HCT116 (cell line): Measurements from ENCODE around the gene MANBA. TPM values are rescaled to one million over a fixed set of nuclear protein-coding genes. Genes with fewer than 3 reads are reported as not detected.

Experiments used
- ATAC-seq: fragments of 200-7000 bp; cut with Tn5 transposase; 2 replicates; pipeline ENCODE4 v1.9.1; 2020; ENCODE audit warnings: mild to moderate bottlenecking, moderate library complexity
- BruUV-seq: library from RNA; stranded (reverse); fragments of 400-500 nt; replicated peaks from 2 replicates; lab custom pipeline; 2021; lab: Mats Ljungman, UMichigan
- CTCF ChIA-PET: fragments of 300-600 bp; sonication (Branson Sonifier 250); formaldehyde crosslinking; loops from one replicate; lab custom pipeline; 2021; ENCODE audit warnings: antibody characterized with exemption; lab: Charles Lee
- POLR2A ChIA-PET: fragments of 300-600, 350-600 bp; sonication (Branson Sonifier 250); formaldehyde crosslinking; loops from one replicate; lab custom pipeline; 2021; ENCODE audit warnings: antibody characterized with exemption; lab: Charles Lee
- RAD21 ChIA-PET, 2 experiments: fragments of 300-600 bp; sonication (Branson Sonifier 250); formaldehyde crosslinking; loops; one replicate each; lab custom pipeline; 2023; ENCODE audit warnings: low total read pairs in 2 of 2; ENCODE audit not compliant: uncharacterized antibody in 2 of 2, unreplicated experiment in 2 of 2, low non-redundant PET in 1 of 2; lab: Charles Lee
- DNase-seq: peaks from one replicate; pipeline ENCODE4 v3.0.0-alpha.2; 2010; ENCODE audit warnings: low read depth, low spot score
- H2AFZ ChIP-seq: fragments of 200-600 bp; shearing (Covaris generic), sonication (generic); 2 replicates; pipeline ENCODE4 v1.6.1; 2017; ENCODE audit warnings: low read depth, mixed run types, mixed read lengths, antibody characterized with exemption, low read length; ENCODE audit not compliant: poor library complexity, severe bottlenecking
- H3K27ac ChIP-seq: 2 replicates; pipeline ENCODE4 v1.5.1; 2012; ENCODE audit warnings: low read depth, low read length
- H3K27me3 ChIP-seq: fragments of 200-600 bp; sonication (generic); 2 replicates; pipeline ENCODE4 v1.6.1; 2016; ENCODE audit warnings: mixed run types, low read length, mixed read lengths; ENCODE audit not compliant: insufficient read depth
- H3K36me3 ChIP-seq, 2 experiments: fragments of 200-500 bp in 1 of 2; fragments of 200-600 bp in 1 of 2; sonication (Bioruptor generic) in 1 of 2; sonication (generic) in 1 of 2; 2 replicates each; pipeline versions ENCODE4 v1.5.1 to v1.6.1; 2014 to 2016; ENCODE audit warnings: low read length in 2 of 2, inconsistent platforms in 1 of 2, mixed read lengths in 1 of 2, mixed run types in 1 of 2; ENCODE audit not compliant: insufficient read depth in 2 of 2, control insufficient read depth in 1 of 2
- H3K4me1 ChIP-seq, 2 experiments: fragments of 200-600 bp in 1 of 2; sonication (generic) in 1 of 2; 2 replicates each; pipeline versions ENCODE4 v1.5.1 to v1.6.1; 2012 to 2017; ENCODE audit warnings: low read length in 2 of 2, inconsistent platforms in 1 of 2, mild to moderate bottlenecking in 1 of 2, mixed read lengths in 1 of 2, mixed run types in 1 of 2, moderate library complexity in 1 of 2; ENCODE audit not compliant: insufficient read depth in 2 of 2, control insufficient read depth in 1 of 2
- H3K4me2 ChIP-seq: fragments of 200-600 bp; sonication (generic); 2 replicates; pipeline ENCODE4 v1.6.1; 2017; ENCODE audit warnings: mixed run types, low read length, mixed read lengths
- H3K4me3 ChIP-seq, 2 experiments: fragments of 200-600 bp in 1 of 2; sonication (generic) in 1 of 2; replicated peaks in 1 of 2; 2 replicates each; pipeline ENCODE4 v1.5.1; 2011 to 2016; ENCODE audit warnings: low read length in 2 of 2, control low read depth in 1 of 2, low read depth in 1 of 2, mild to moderate bottlenecking in 1 of 2, mixed read lengths in 1 of 2, mixed run types in 1 of 2
- H3K79me2 ChIP-seq: fragments of 200-600 bp; sonication (generic); 2 replicates; pipeline ENCODE4 v1.6.1; 2017; ENCODE audit warnings: mild to moderate bottlenecking, mixed run types, low read length, moderate library complexity, mixed read lengths; ENCODE audit not compliant: insufficient read depth
- H3K9ac ChIP-seq: fragments of 200-600 bp; sonication (generic); 2 replicates; pipeline ENCODE4 v1.6.1; 2016; ENCODE audit warnings: low read length, mixed read lengths
- H3K9me2 ChIP-seq: fragments of 200-600 bp; sonication (generic), shearing (Covaris generic); 2 replicates; pipeline ENCODE4 v1.6.1; 2017; ENCODE audit warnings: mixed run types, mild to moderate bottlenecking, moderate library complexity; ENCODE audit not compliant: insufficient read depth
- H3K9me3 ChIP-seq, 2 experiments: fragments of 200-500 bp in 1 of 2; fragments of 200-600 bp in 1 of 2; sonication (Bioruptor generic) in 1 of 2; sonication (generic) in 1 of 2; 2 replicates each; pipeline ENCODE4 v1.6.1; 2014 to 2017; ENCODE audit warnings: low read length in 2 of 2, mixed read lengths in 2 of 2, inconsistent platforms in 1 of 2, low read depth in 1 of 2, mild to moderate bottlenecking in 1 of 2, mixed run types in 1 of 2, moderate library complexity in 1 of 2; ENCODE audit not compliant: control insufficient read depth in 1 of 2, insufficient read depth in 1 of 2
- H4K20me1 ChIP-seq: fragments of 200-600 bp; sonication (generic), shearing (Covaris generic); 2 replicates; pipeline ENCODE4 v1.6.1; 2017; ENCODE audit warnings: mixed run types, mild to moderate bottlenecking, moderate library complexity; ENCODE audit not compliant: insufficient read depth
- ATF3 ChIP-seq: IDR thresholded peaks from 2 replicates; pipeline ENCODE4 v1.6.1; 2012
- ELF1 ChIP-seq: IDR thresholded peaks from 2 replicates; pipeline ENCODE4 v1.6.1; 2012; ENCODE audit warnings: low read depth, borderline replicate concordance
- EZH2 ChIP-seq: fragments of 200-600 bp; sonication (generic); IDR thresholded peaks from 2 replicates; pipeline ENCODE4 v1.6.1; 2017; ENCODE audit warnings: antibody characterized with exemption, mixed run types
- EZH2phosphoT487 ChIP-seq: fragments of 200-600 bp; IDR thresholded peaks from 2 replicates; pipeline ENCODE4 v1.6.1; 2018; ENCODE audit warnings: antibody characterized with exemption, borderline replicate concordance
- JUND ChIP-seq: IDR thresholded peaks from 2 replicates; pipeline ENCODE4 v1.6.1; 2012
- POLR2A ChIP-seq: IDR thresholded peaks from 2 replicates; pipeline ENCODE4 v1.7.0; 2011; ENCODE audit warnings: borderline replicate concordance; ENCODE audit not compliant: insufficient read depth, insufficient read length; ENCODE audit errors: extremely low read depth
- POLR2AphosphoS5 ChIP-seq: IDR thresholded peaks from 2 replicates; pipeline ENCODE4 v1.6.1; 2011; ENCODE audit warnings: mild to moderate bottlenecking, low read depth, low read length, moderate library complexity
- RAD21 ChIP-seq: IDR thresholded peaks from 2 replicates; pipeline ENCODE4 v1.6.1; 2012; ENCODE audit warnings: low read depth, mild to moderate bottlenecking
- REST ChIP-seq: IDR thresholded peaks from 2 replicates; pipeline ENCODE4 v1.6.1; 2012; ENCODE audit warnings: low read depth
- SIN3A ChIP-seq: IDR thresholded peaks from 2 replicates; pipeline ENCODE4 v1.6.1; 2012; ENCODE audit warnings: low read depth
- SRF ChIP-seq: IDR thresholded peaks from 2 replicates; pipeline ENCODE4 v1.6.1; 2012; ENCODE audit warnings: low read depth
- TCF7L2 ChIP-seq: IDR thresholded peaks from 2 replicates; pipeline ENCODE4 v1.7.0; 2011; ENCODE audit warnings: borderline replicate concordance, inconsistent platforms; ENCODE audit not compliant: insufficient read depth, insufficient read length; ENCODE audit errors: extremely low read depth
- YY1 ChIP-seq: IDR thresholded peaks from 2 replicates; pipeline ENCODE4 v1.6.1; 2011; ENCODE audit warnings: low read length, low read depth, moderate library complexity, mild to moderate bottlenecking; ENCODE audit not compliant: insufficient replicate concordance; ENCODE audit errors: extremely low read depth
- ZBTB33 ChIP-seq: IDR thresholded peaks from 2 replicates; pipeline ENCODE4 v1.6.1; 2011; ENCODE audit warnings: mild to moderate bottlenecking, low read length, moderate library complexity; ENCODE audit not compliant: insufficient replicate concordance; ENCODE audit errors: extremely low read depth
- ZFX ChIP-seq: fragments of 450-650 bp; IDR thresholded peaks from 2 replicates; pipeline ENCODE4 v1.6.1; 2017
- intact Hi-C: fragments of 100-400 bp; cut with micrococcal nuclease; formaldehyde crosslinking; loops from 2 replicates; pipeline ENCODE4 v1.10.0; 2022
- total RNA-seq: library from RNA; stranded (reverse); gene quantifications from one replicate; pipeline ENCODE4 v1.2.1, GENCODE V29; 2021; ENCODE audit not compliant: unreplicated experiment

MANBA gene
- total RNA-seq, 1 experiment from 2014 or later = 21.3 TPM

GRCh38 chr4:102779204-102779603 is 18.4 kb upstream of the MANBA start:
- Histone ChIP-seq H3K27ac (no peak overlapping the region), H3K4me3 (no peak overlapping the region), H3K9ac (no peak overlapping the region), H3K4me2 (no peak overlapping the region), H3K9me3 (no peaks in the 10 kb centered on the region), H3K36me3 (no peaks in the 10 kb centered on the region), H2AFZ (no peak overlapping the region), H3K9me2 (no peaks in the 10 kb centered on the region), H4K20me1 (no peaks in the 10 kb centered on the region), H3K4me1 (peaks cover 0 to 5% of the 10 kb centered on the region in 2 experiments; a peak in 1 of 4 replicates), H3K79me2 (no peaks in the 10 kb centered on the region), H3K27me3 (no peaks in the 10 kb centered on the region)
- no peak for DNase-seq
- ATAC-seq = no peak
- no TSS peak for BruUV-seq
- ChIA-PET POLR2A (no interaction called here), RAD21 (no interaction called here), CTCF (no interaction called here)
- TF ChIP-seq EZH2 (no peak), ELF1 (no peak), ZFX (no peak), TCF7L2 (no peak), JUND (no peak), SIN3A (no peak), ZBTB33 (no peak), RAD21 (no peak), POLR2AphosphoS5 (no peak), POLR2A (no peak), SRF (no peak), EZH2phosphoT487 (no peak), YY1 (no peak), ATF3 (no peak), REST (no peak)
- intact Hi-C loops = no loop called here
